D341Med (cell line): ENCODE results near the gene MOK.
"Not testable (repeated sequence)": the region's sequence is repeated elsewhere in the genome, so short reads cannot be mapped to it uniquely, and the experiment has no call there.

ENCODE experiments used
- DNase-seq: peaks from one replicate; pipeline ENCODE4 v3.0.0; 2012; ENCODE audit warnings: low spot score

MOK gene, protein sequence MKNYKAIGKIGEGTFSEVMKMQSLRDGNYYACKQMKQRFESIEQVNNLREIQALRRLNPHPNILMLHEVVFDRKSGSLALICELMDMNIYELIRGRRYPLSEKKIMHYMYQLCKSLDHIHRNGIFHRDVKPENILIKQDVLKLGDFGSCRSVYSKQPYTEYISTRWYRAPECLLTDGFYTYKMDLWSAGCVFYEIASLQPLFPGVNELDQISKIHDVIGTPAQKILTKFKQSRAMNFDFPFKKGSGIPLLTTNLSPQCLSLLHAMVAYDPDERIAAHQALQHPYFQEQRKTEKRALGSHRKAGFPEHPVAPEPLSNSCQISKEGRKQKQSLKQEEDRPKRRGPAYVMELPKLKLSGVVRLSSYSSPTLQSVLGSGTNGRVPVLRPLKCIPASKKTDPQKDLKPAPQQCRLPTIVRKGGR

DNA sequence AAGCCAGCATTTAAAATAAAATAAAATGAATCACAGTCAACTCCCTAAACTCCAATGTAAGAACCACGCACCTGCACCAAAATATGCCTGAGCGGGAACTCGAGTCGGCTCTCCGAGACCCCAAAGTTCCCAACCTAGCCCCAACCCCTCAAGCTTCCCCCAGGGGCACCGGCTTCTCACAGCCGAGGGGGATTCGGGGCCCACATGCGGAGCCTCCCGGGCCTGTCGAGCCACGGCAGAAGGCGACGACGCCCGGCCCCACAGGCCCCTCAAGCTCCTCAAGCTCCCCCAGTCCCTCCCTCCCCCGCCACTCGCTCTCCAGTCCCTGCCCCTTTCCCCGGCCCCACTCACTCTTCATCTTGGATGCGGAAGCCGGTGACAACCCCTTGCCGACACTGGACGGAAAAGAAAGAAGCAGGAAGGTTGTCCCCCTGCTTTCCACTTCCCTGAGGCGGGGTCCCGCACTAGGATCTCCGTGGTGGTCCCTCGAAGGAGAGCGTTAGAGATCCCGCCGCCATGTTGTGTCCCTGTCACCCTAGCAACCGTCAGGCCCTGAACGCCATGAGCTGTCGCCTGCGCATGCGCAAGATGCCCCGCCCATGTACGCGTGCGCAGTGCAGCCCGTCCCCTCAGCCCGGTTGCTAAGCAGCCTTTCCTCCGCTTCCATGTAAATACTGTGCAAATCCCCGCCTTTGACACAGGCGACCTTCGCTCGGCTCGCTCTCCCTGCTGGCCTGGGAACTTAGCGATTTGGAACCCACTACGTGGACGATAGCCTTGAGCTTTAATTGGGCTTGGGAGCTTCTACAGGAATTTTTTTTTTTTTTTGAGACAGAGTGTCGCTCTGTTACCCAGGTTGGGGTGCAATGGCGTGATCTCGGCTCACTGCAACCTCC is at the start of gene MOK:
Gene MOK, minus strand, starts transcription at position 554 of the 896 bp plus-strand sequence. Its CDS starts 196 bp downstream, at position 358.
- DNase-seq, result peak; percentile 99

DNA sequence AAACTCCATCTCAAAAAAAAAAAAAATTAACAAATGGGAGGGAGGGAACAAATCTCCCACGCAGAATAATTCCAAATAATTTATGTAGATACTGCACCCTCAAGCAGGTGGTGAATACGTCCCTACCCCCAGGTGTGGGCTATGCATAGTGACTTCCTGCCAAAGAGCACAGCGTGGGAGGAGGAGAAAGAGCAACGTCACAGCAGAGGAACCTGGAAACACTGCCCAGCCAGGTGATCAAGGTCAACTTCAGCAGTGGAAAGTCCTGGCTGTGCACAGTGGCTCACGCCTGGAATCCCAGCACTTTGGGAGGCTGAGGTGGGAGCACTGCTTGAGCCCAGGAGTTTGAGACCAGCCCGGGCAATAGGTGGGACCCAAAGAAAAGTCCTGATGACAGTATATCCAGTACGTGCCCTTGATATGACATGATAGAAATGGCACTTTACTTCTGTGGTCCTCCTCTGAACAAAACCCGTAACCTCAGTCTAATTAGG is 48.2 kb upstream of the MOK start:
- DNase-seq, result no peak

DNA sequence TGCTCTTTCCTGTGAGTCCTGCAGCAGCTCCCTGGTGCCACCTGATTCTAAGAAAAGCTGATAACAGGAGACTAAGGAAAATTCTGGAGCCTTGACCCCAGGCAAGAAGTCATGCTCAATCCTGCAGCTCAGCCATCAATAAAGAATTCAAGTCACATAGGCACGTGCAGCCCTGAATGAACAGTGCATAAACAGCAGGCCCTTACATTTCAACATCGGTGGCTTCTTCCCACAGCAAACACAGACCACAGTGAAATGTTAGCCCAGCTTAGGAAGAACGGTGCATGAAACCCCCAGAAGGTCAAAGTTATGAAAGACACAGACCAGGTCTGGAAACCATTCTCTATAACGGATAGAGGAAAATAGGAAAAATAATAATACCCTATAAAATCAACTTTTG is 47.2 kb upstream of the MOK start:
- DNase-seq, result no peak

DNA sequence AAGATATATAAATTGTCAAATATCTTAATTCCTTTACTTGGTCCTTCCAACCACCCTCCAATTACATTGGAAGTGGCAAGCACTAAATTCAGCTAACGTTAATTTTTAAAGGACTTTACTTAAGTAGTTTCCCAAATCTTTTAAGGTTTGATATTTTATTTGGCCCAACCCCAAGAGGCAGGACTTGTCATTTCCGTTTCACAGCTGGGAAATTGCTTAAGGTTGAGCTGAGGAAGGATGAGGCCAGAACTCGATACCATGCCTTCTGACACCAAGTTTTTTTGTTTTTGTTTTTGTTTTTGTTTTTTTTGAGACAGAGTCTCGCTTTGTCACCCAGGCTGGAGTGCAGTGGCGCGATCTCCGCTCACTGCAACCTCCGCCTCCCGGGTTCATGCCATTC is 46.6 kb upstream of the MOK start:
- DNase-seq, result not testable (repeated sequence)

DNA sequence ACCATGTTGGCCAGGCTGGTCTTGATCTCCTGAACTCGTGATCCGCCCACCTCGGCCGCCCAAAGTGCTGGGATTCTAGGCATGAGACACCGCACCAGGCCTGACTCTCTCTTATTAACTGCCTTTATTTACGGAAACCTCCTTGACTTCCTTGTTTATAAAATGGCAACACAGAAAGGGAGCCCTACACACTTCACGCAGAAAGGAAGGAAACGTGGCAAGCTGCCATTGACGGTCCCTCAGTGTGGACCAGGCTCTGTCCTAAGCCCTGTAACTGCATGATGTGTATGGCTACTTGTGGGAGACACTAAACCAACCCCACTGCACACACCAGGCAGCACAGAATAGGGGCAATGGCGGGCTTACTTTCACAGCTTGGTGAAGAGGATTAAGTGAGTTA is 46.1 kb upstream of the MOK start:
- no peak for DNase-seq

DNA sequence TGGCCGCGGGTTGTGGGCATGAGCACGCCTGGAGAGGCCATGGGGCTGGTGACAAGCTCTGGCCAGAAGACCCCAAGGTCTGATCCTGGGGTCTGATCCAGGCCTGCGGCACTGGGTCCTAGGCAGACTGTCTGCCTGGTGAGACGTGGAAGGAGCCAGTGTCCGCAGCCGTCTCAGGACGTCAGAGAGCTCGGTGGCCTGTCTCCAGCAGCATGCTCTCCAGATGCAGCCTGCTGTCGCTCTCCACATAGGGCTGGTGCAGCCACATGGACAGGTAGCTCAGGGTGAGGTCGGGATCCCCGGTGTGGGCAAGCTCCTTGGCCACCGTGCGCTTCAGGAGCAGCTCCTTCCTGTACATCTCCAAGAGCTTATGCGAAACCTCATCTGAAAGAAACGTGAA is 43.4 kb upstream of the MOK start:
- DNase-seq, result no peak

DNA sequence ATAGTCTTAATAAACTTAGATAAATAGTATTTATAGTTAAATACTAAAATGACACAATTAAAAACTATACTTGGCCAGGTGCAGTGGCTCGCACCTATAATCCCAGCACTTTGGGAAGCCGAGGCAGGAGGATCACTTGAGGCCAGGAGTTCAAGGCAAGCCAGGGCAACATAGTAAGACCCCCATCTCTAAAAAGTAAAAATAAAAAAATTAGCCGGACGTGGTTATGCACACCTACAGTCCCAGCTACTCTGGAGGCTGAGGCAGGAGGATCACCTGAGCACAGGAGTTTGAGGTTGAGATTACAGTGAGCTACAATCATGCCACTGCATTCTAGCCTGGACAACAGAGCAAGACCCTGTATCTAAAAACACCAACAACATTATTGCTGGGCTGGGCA is 41.7 kb upstream of the MOK start:
- no peak for DNase-seq

DNA sequence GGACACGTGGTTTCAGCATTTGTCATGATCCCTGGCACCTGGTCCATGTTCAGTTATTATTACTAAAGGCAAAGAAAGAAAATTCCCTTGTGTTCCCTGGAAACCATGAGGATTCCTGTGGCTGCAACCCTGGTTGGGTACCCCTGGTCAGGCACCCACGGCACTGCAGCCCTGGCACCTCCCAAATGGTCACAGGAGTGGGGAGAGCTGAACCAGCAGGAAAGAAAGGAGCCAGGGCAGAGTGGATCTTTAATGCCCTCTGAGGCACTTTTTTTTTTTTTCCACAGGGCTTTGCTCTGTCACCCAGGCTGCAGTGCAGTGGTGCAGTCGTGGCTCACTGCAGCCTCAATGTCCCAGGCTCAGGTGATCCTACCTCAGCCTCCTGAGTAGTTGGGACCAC is 40.3 kb upstream of the MOK start:
- no peak for DNase-seq

DNA sequence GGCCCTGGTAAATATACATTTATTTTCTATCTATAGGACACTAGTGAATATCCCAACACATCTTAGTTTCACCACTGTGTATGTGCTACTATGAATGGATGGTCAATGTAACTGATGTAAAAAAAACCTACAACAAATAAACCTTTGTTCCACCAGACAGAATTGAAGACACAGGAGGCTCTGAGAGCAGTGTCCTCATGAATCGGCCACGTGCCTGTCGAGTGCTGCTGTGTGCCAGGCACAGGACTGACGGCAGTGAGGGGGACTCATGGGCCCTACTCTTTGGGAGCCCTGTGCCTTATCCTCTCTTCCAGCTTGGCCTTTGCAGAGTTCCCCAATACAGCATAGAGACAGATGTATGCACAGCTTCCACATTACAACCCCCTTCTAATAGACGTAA is 39.5 kb upstream of the MOK start:
- DNase-seq, result no peak

DNA sequence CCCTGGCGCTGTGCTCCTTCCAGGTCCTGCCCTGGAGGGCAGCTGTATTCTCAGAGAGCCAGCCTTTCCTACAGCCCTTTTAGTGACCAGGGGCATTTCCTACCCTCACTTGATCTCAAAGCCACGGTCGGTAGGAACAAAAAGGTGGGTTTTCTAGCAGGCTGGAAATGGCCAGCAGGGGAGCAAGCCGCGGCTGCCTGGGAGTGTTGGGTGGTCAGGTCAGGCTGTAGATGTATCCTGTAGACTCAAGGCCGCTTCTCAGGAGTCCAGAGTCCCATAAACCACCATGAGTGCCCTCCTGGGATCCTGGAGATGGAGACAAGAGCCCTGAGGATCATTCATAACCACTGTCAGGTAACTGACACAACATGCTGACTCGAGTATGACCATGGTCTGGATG is 39.1 kb upstream of the MOK start:
- DNase-seq, result no peak

DNA sequence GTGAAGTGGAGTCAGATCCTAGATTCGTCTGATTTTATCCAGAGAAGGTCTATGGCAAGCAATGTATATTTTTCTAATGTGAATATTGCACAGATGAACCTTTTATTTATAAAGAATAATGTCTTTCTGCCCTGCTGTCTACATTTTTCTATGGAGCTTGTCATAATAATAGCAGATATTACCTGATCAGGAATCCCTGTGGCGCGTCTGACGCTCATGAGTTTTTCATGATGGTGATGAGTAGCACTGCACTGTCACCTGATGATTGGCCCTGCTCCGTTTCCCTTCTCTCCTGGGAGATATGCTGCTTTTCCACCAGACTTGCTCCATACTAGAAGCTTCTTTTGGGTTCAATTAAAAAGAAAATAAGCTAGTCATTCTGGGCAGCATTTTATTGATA is 37.3 kb upstream of the MOK start:
- no peak for DNase-seq

DNA sequence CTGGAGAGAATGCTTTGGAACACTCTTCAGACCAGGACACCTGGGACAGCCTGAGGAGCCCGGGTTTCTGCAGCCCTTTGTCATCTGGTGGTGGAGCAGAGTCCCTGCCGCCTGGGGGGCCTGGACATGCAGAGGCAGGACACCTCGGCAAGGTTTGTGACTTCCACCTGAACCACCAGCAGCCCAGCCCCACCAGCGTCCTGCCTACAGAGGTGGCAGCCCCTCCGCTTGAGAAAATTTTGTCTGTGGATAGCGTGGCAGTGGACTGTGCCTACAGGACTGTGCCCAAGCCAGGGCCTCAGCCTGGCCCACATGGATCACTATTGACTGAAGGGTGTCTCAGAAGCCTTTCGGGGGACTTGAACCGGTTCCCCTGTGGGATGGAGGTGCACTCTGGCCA is 36.6 kb upstream of the MOK start:
- DNase-seq, result no peak

DNA sequence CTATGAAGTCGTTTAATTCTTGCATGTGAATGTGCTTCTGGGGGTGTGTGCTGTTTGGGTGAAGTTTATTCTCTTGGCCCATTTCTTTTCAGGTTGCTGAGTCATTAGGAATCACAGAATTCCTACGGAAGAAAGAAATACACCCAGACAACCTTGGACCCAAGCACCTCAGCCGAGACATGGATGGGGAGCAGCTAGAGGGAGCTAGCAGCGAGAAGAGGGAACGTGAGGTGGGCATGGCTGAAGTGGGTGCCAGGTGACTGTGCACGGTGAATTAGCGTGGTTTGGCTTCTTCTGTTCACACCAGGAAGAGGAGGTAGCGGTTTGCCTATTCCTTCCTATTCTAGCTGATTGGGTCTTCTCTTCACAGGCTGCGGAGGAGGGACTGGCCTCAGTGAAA is 33.8 kb upstream of the MOK start:
- DNase-seq, result no peak

DNA sequence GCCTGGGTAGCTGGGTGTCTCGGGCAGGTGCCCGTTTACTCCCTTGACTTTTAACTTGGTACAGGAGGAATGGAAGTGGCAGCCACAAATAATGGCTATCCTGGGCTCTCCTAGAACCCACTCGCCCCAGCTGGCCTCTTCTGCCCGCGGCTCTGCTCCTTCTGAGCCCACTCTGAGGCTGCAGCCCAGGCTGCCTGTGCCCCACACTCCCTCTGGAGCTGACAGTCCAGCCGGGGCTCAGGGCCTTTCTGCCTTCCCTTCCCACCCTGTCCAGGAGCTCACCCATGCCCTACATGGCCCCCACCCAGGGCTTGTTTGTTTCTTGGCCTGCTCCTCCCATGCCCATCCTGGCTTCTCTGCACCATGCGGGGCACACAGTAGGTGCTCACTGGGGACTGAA is 30.2 kb upstream of the MOK start:
- DNase-seq, result no peak

DNA sequence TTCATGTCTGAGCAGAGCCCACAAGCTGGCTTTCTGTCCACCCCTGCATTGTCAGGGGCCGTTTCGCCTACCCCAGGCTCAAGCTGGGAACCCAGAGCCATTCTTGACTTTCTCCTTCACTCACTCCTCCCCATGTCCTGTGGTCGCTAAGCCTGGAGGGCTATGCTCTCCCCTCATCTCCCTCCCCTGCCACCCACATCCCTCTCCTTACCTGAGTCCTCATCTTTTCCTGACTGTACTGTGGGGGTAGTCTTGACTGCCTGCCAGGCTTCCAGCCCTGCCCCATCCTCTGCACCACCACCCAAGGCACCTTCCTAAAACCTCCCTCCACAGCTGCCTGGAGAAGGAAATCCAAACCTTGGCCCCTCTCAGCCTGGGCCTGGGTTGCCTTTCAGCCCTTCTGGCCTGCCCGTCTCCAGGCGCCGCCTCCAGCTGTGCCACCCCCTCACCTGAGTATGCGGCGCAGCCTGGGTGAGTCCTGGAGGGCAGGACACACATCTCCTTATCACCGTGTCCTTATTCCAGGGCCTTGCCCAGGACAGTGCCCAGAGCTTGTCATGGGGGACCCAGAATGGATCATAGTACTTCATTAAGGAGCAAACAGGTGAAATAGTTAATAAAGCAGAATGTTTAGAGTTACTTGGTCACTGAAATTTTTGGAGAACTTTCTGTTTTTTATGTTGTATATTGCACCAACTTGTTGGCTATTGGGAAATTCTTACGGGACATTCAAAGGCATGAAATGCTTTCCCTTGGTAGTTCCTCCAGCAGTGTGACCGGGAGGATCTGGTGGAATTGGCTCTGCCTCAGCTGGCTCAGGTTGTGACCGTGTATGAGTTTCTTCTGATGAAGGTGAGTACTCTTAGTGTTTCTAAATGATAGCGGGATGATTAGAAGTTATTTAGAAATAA is 29.1 kb upstream of the MOK start:
- no peak for DNase-seq

DNA sequence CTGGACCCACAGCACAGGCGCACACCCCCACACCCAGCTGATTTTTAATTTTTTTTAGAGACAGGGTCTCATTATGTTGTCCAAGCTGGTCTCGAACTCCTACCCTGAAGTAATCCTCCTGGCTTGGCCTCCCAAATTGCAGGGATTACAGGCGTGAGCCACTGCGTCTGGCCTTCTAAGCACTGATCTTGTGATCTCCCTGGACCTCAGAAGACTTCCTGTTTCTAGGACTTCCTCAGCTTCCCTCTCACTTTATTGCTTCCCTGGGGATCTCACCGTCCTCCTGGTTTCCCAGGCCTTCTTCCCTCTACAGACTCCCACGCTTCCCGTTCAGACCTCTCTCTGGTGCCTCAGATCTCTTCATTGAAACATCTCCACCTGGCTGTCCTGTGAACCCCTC is 28.4 kb upstream of the MOK start:
- no peak for DNase-seq

DNA sequence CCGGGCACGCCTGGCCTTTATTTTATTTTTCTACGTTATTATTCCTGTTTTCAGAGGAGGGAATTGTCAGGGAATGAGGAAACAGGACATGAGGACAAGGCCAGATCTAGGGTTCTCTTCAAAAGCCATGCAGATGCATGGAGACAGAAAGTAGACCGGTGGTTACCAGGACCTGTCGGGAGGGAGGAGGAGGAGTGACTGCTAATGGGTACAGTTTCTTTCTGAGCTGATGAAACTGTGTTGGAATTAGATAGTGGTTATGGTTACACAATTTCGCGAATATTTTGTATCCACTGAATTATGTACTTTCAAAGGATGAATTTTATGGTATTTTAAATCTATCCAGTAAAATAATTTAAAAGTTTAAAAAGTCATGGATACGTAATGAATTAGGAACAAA is 25.8 kb upstream of the MOK start:
- DNase-seq, result no peak

DNA sequence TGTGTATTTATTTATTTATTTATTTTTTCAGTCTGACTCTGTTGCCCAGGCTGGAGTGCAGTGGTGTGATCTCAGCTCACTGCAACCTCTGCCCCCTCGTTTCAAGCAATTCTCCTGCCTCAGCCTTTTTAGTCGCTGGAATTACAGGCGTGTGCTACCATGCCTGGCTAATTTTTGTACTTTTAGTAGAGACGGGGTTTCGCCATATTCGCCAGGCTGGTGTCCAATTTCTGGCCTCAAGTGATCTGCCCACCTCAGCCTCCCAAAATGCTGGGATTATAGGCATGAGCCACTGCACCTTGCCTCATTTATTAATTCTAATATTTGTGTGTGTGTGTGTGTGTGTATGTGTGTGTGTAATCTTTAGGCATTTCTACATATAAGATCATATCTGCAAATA is 24.4 kb upstream of the MOK start:
- DNase-seq, result not testable (repeated sequence)

DNA sequence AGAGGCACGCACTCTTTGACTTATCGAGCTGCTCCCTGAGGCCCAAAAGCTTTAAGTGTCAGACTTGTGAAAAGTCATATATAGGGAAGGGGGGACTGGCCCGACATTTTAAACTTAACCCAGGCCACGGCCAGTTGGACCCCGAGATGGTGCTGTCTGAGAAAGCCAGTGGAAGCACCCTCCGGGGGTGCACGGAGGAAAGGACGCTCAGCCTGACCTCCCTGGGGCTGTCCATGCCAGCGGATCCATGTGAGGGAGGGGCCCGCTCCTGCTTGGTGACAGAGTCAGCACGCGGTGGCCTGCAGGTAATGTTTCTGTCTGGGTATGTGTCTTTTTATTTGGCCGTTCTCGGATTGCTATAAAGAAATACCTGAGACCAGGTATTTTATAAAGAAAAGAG is 21.6 kb upstream of the MOK start:
- no peak for DNase-seq

DNA sequence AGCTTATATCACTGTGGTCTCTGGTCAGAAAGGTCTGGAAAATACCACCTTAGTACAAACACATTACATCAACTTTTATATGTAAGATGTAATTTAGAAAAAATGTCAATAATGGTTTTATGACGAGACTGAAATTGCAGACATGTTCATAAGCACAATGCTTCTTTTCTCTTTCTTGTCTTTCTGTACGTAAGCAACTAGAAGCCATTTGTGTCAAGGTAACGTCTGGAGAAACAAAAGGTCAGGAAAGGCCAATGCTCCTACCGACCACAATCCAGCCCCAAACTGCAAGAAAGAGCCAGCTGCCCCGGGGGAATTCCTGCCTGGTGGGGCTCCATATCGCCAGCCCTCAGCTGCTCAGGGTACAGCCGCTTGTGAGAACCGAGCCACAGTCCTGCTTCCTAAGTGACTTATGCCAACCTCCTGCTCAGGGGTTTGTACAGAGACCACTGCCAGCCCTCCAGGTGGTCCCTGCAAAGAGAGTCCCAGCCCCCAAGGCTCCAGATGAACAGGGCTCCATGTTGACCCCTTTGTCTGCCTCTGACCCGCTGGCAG is 20.9 kb upstream of the MOK start:
- no peak for DNase-seq

DNA sequence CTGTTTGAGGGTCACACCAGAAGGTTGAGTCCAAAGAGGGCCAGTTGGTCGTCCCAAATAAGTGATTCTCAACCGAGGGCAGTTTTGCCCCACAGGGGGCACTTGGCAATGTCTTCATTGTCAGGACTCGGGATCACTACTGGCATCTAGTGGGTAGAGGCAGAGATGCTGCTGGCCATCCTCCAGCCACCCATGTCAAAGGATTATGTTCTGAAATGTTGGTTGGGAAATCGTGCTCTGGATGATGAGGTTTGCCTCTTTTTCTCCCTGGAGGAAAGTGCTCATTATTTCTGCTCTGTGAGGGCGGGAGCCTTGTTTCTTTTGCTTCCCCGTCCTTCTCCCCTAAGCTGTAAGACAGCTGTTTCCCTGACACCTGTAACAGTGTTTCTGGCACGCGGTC is 18.1 kb upstream of the MOK start:
- peak; percentile 72 for DNase-seq
